Neural progenitor cell (in vitro differentiated cells): ENCODE measurements around the gene TMCO4.

Experiments
- EZH2 ChIP-seq: fragments of 200-600 bp; sonication (generic); IDR thresholded peaks from 2 replicates; pipeline ENCODE4 v1.6.1; 2017; ENCODE audit warnings: antibody characterized with exemption, mild to moderate bottlenecking, moderate library complexity
- TF ChIP-seq, protein P1 (sequence below): fragments of 200-600 bp; sonication (generic); IDR thresholded peaks from 2 replicates; pipeline ENCODE4 v1.5.1; 2017; ENCODE audit warnings: antibody characterized with exemption, mild to moderate bottlenecking

- TF ChIP-seq, protein P1, sequence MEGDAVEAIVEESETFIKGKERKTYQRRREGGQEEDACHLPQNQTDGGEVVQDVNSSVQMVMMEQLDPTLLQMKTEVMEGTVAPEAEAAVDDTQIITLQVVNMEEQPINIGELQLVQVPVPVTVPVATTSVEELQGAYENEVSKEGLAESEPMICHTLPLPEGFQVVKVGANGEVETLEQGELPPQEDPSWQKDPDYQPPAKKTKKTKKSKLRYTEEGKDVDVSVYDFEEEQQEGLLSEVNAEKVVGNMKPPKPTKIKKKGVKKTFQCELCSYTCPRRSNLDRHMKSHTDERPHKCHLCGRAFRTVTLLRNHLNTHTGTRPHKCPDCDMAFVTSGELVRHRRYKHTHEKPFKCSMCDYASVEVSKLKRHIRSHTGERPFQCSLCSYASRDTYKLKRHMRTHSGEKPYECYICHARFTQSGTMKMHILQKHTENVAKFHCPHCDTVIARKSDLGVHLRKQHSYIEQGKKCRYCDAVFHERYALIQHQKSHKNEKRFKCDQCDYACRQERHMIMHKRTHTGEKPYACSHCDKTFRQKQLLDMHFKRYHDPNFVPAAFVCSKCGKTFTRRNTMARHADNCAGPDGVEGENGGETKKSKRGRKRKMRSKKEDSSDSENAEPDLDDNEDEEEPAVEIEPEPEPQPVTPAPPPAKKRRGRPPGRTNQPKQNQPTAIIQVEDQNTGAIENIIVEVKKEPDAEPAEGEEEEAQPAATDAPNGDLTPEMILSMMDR, result no peak
- TF ChIP-seq EZH2, result no peak
These were observed 120.0 kb downstream of the TMCO4 start for GRCh38 chr1:19679691-19680090.
